Hepatocyte (in vitro differentiated cells): Measurements from ENCODE around the gene GEMIN5.

Experiments used
- EZH2 ChIP-seq: fragments of 200-600 bp; sonication (generic); IDR thresholded peaks from 2 replicates; pipeline ENCODE4 v1.6.1; 2016; ENCODE audit warnings: antibody characterized with exemption, mild to moderate bottlenecking, borderline replicate concordance
- EZH2phosphoT487 ChIP-seq: fragments of 200-600 bp; sonication (generic); IDR thresholded peaks from one replicate; pipeline ENCODE4 v1.6.1; 2018; ENCODE audit warnings: antibody characterized with exemption, mild to moderate bottlenecking, low read depth, moderate library complexity; ENCODE audit not compliant: unreplicated experiment, severe bottlenecking
- TF ChIP-seq, protein P1 (sequence below): fragments of 200-600 bp; sonication (generic); IDR thresholded peaks from 2 replicates; pipeline ENCODE4 v1.5.1; 2016; ENCODE audit warnings: antibody characterized with exemption, mild to moderate bottlenecking; ENCODE audit not compliant: poor library complexity

DNA sequence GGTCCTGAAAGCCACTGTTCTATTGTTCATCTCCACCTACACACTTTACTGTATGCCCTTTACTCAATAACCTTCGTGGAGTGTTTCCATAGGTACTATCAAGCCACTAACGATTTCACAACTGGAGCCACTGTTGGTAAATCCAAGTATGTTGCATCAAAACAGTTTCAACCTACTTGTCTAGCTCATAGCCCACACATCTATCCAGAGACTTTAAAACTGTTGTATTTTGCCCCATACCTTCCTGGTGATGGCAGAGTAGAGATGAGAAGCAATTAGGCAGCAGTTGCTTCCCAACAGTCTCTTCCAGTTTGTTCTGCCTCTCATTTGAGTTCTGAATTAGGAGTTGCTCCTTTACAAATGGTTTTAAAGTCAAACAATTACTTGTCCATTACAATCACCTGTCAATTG is 88.2 kb downstream of the GEMIN5 start:
- TF ChIP-seq, protein P1, sequence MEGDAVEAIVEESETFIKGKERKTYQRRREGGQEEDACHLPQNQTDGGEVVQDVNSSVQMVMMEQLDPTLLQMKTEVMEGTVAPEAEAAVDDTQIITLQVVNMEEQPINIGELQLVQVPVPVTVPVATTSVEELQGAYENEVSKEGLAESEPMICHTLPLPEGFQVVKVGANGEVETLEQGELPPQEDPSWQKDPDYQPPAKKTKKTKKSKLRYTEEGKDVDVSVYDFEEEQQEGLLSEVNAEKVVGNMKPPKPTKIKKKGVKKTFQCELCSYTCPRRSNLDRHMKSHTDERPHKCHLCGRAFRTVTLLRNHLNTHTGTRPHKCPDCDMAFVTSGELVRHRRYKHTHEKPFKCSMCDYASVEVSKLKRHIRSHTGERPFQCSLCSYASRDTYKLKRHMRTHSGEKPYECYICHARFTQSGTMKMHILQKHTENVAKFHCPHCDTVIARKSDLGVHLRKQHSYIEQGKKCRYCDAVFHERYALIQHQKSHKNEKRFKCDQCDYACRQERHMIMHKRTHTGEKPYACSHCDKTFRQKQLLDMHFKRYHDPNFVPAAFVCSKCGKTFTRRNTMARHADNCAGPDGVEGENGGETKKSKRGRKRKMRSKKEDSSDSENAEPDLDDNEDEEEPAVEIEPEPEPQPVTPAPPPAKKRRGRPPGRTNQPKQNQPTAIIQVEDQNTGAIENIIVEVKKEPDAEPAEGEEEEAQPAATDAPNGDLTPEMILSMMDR = no peak
- TF ChIP-seq EZH2 (no peak), EZH2phosphoT487 (no peak)
